Esophagus squamous epithelium (tissue), 4 donors: Measurements from ENCODE around the gene CHST11.

Experiments used
- POLR2A ChIP-seq, 4 donors: fragments of 450-650 bp; IDR thresholded peaks; one replicate each; pipeline ENCODE4 v1.6.1; 2017; ENCODE audit warnings: antibody characterized with exemption in 4 of 4, mild to moderate bottlenecking in 4 of 4, moderate library complexity in 3 of 4
- TF ChIP-seq, protein P1 (sequence below), 6 experiments: fragments of 450-650 bp in 4 of 6; fragments of 200-600 bp in 2 of 6; sonication (generic) in 2 of 6; IDR thresholded peaks; one replicate each; pipeline ENCODE4 v1.5.1; 2016 to 2019; ENCODE audit warnings: antibody characterized with exemption in 6 of 6, mild to moderate bottlenecking in 4 of 6, moderate library complexity in 4 of 6

DNA sequence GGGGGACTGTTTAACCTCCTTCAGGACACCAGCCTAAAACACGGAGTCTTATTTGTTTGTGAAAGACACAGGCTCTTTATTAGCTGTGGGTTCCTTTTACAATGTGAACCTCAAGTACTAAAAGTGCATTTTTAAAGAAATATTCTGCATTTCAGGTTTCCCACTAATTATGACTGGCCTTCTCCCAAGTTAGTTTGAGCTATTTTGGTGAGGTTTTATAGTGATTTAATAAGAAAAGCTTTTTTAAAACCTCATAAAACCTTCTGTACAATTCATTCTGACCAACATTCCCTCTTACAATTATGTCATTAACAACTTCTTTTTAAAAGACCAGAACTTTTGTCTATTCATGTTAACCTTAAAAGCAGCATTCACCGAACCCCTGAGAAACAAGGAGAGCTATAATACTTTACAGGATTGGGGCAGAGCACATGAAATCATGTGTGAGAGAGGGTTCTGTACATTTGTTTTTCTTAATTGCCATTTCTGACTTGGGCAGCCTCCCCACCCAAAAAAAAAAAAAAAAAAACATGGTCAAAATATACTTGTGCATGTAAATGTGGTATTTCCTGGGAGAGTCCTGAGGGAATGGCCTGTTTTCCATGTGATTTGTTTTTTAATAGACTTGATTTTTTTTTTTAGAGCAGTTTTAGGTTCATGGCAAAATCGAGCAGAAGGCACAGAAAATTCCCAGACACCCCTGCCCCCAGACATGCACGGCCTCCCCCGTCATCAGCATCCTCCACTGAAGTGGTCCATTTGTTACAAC lies 169.5 kb downstream of the CHST11 start:
- TF ChIP-seq, protein P1, sequence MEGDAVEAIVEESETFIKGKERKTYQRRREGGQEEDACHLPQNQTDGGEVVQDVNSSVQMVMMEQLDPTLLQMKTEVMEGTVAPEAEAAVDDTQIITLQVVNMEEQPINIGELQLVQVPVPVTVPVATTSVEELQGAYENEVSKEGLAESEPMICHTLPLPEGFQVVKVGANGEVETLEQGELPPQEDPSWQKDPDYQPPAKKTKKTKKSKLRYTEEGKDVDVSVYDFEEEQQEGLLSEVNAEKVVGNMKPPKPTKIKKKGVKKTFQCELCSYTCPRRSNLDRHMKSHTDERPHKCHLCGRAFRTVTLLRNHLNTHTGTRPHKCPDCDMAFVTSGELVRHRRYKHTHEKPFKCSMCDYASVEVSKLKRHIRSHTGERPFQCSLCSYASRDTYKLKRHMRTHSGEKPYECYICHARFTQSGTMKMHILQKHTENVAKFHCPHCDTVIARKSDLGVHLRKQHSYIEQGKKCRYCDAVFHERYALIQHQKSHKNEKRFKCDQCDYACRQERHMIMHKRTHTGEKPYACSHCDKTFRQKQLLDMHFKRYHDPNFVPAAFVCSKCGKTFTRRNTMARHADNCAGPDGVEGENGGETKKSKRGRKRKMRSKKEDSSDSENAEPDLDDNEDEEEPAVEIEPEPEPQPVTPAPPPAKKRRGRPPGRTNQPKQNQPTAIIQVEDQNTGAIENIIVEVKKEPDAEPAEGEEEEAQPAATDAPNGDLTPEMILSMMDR (IDR thresholded peaks at IDR 0.05), result no peak
- TF ChIP-seq POLR2A (IDR thresholded peaks at IDR 0.05), result no peak
